HG03558 (cell line): ENCODE measurements around the gene SUPV3L1.

ENCODE experiments used
- ATAC-seq: cut with Tn5 transposase; IDR thresholded peaks from one replicate; pipeline ENCODE4 v1.9.1; 2021; ENCODE audit warnings: moderate number of reproducible peaks; ENCODE audit not compliant: unreplicated experiment; ENCODE audit errors: extremely low read depth

Gene SUPV3L1

DNA sequence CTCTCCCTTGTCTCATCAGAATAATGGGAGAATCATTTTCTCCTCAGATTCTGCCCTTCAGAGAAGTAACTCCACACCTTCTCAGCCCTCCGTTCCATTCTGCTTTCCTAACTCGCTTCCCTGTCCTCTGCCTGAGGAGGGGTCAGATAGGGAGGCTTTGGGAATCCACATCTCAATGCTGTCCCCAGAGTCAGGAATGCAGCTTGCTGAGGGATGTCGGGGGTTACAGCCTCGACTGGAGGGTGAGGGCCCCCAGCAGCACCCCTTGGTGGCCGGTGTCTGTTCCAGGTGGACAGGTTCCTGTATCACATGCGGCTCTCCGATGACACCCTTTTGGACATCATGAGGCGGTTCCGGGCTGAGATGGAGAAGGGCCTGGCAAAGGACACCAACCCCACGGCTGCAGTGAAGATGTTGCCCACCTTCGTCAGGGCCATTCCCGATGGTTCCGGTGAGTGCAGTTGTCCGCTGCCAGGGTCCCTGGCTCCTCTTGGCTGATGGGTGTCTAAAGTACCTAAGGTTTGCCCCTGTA is 47.0 kb downstream of the SUPV3L1 start:
- no peak for ATAC-seq

- no peak for ATAC-seq
Observed at GRCh38 chr10:69228151-69228550, 48.1 kb downstream of the SUPV3L1 start.

- no peak for ATAC-seq
Observed at GRCh38 chr10:69229616-69229916, 49.5 kb downstream of the SUPV3L1 start.

- no peak for ATAC-seq
Observed at GRCh38 chr10:69230128-69230527, 50.1 kb downstream of the SUPV3L1 start.

GRCh38 chr10:69232252-69232651 is 52.2 kb downstream of the SUPV3L1 start:
- ATAC-seq = no peak

DNA sequence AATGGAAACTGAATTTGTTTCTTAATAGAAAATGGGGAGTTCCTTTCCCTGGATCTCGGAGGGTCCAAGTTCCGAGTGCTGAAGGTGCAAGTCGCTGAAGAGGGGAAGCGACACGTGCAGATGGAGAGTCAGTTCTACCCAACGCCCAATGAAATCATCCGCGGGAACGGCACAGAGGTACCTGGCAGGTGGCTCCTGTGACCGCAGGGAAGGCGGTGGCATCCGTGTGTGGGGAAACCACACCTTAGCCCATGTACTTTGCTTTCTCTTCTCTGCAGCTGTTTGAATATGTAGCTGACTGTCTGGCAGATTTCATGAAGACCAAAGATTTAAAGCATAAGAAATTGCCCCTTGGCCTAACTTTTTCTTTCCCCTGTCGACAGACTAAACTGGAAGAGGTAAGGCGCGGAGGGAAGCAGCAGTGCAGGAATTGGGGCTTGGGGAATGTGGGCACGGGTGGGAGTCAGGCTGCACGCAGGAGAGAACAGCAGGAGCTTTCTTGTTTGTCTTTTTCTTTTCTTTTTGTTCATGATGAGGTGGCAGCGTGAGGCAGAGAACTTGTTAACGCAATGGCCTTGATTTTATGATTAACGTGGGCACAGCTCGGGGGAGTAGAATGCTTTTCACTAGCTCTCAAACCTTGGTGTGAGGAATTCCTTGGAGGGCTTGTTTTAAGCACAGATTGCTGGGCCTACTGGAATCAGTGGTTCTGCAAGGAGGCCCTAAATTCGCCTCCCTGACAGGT is 52.9 kb downstream of the SUPV3L1 start:
- no peak for ATAC-seq

GRCh38 chr10:69234447-69234846 is 54.4 kb downstream of the SUPV3L1 start:
- ATAC-seq = no peak

- ATAC-seq = no peak
Observed at GRCh38 chr10:69237528-69238159, 57.6 kb downstream of the SUPV3L1 start.

GRCh38 chr10:69239136-69239535 is 59.1 kb downstream of the SUPV3L1 start:
- ATAC-seq = no peak

DNA sequence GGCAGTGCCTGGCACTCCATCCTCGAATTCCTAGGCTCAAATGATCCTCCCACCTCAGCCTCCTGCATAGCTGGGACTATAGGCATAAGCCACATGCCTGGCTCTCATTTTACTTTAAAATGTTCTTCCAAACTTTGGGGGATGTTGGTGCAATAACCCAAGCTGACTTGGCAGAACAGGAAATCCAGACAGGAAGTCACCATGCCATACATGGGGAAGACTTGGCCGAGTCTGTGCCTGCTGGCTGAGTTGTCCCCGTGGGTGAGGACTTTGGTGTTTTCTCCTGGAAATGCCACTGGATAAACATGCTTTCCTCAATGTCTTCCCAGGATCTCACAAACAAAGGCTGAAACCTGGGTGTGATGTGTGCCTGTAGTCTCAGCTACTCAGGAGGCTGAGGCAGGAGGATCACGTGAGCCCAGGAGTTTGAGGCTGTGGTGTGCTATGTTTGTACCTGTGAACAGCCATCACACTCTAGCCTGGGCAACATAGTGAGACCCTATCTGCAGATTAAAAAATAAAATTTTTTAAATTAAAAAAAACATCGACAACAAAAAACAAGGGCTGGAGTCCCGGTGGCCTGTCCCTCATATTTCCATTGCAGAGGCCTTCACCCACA is 59.9 kb downstream of the SUPV3L1 start:
- no peak for ATAC-seq

GRCh38 chr10:69240455-69240854 is 60.4 kb downstream of the SUPV3L1 start:
- ATAC-seq = no peak

DNA sequence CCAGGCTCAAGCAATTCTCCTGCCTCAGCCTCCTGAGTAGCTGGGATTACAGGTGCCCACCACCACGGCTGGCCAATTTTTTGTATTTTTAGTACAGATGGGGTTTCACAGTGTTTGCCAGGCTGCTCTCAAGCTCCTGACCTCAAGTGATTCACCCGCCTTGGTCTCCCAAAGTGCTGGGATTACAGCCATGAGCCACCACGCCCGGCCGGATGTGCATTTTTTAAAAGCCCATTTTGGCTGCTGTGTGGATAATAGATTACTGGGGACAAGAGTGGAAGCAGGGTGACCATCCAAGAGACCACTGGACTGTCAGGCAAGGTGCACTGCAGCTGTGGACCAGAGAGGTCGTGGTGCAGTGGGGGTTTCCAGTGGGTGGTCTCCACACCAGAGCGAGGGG is 61.5 kb downstream of the SUPV3L1 start:
- ATAC-seq = no peak

DNA sequence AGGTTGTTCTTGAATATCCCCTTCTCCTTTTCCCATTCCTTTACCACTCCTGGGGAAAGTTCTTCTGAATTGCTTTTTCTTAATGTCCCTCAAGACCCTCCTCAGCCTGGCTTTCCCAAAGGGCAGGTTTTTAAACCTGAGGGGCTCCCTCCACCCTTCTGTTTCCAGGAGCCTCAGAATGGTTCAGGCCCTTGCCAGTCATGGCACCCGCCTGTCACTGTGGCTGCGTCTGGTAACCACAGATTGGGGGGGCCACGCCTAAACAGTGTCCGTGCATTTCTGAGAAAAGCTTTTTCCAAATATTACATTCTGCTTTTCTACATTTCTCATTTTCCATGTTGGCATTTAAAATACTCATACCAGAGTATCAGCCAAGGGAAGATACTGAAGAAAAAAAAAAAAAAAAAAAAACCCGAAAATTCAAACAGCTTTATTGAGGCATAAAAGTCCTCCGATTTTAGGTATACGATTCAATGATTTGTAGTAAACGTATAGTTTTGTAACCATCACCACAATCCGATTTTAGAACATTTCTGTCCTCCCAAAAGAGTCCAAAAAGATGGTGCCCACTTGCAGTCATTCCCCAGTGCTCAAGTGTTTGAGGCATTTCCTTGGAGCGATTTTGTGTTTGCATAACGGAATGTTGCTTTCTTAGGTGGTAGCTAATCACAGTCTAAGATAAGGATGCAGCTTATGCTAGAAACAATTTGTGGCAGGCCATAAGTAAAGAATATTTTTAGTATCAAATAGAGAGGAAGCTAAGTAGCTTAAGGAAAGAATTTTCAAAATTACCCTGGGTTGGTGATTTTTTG is 62.2 kb downstream of the SUPV3L1 start:
- ATAC-seq = no peak

GRCh38 chr10:69242852-69243212 is 62.8 kb downstream of the SUPV3L1 start:
- ATAC-seq = no peak

GRCh38 chr10:69243817-69244216 is 63.8 kb downstream of the SUPV3L1 start:
- ATAC-seq = no peak

GRCh38 chr10:69246036-69246435 is 66.0 kb downstream of the SUPV3L1 start:
- no peak for ATAC-seq

DNA sequence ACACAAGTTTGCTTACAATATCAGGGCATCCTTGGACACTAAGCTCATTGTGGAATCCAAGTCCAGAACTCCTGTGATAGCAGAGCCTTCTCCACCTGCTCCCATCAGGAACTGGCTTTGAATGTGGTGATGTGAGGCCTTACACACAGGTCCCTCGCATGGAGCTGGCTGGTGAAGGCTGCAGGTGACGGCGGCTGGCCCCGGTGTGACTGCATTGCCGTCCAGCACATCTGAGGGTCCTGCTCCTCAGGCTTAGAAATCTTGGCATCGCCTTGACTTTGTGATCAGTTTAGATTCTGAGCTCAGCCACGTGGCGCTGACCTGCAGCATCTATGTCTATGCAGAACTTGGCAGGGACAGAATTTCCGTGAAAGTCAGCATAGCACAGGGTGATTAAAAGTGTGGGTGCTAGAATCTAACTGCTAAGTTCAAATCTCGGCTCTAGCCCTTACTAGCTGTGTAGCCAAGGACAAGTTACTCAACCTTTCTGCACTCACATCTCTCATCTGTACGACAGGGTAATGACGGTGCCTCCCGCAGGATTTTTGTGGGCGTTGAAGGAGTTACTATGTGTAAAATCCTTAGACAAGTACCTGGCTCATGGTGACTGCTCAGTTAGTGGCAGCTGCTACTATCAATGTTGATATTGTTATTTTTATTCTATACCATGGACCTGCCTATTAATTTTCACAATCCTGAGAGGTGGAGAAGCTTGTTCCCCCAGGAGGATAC is 66.7 kb downstream of the SUPV3L1 start:
- ATAC-seq = no peak

DNA sequence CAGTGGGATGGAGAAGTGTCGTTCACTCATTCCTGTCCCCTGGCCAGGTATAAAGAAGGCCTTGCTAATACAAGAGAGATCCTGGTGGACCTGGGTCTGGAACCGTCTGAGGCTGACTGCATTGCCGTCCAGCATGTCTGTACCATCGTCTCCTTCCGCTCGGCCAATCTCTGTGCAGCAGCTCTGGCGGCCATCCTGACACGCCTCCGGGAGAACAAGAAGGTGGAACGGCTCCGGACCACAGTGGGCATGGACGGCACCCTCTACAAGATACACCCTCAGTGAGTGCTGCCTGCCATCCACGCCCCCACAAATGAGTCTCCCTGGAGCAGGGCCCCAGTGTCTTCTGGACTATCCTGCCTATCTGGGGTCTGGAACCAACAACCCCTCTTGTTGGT is 67.3 kb downstream of the SUPV3L1 start:
- no peak for ATAC-seq

DNA sequence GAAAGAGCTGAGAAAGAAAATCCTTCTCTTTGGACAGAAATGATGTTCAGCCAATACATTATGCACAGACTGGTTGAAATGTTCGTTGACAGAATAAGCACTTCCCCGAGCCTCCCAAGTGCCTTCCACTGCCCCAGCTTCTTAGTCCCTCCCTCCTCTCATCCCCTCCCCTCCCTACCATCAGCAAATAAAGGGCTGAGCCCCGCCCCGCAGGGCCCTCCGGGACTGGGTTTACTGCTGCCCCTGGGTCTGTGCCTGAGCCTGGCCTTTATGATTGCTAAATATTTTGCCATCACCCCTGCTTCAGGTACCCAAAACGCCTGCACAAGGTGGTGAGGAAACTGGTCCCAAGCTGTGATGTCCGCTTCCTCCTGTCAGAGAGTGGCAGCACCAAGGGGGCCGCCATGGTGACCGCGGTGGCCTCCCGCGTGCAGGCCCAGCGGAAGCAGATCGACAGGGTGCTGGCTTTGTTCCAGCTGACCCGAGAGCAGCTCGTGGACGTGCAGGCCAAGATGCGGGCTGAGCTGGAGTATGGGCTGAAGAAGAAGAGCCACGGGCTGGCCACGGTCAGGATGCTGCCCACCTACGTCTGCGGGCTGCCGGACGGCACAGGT is 68.2 kb downstream of the SUPV3L1 start:
- no peak for ATAC-seq

- no peak for ATAC-seq
Observed at GRCh38 chr10:69250041-69250440, 70.0 kb downstream of the SUPV3L1 start.
